IgD-negative memory B cell (primary cell): ENCODE data around the gene PRICKLE4. TPM values are rescaled to one million over a fixed set of nuclear protein-coding genes. Genes with fewer than 3 reads are reported as not detected.
"Not testable (repeated sequence)": the region's sequence is repeated elsewhere in the genome, so short reads cannot be mapped to it uniquely, and the experiment has no call there.

Source experiments
- H3K27ac Mint-ChIP-seq, 3 donors: one replicate each; pipeline ENCODE4 v1.8.0; 2020 to 2022; ENCODE audit warnings: mild to moderate bottlenecking in 3 of 3, mixed read lengths in 3 of 3, moderate library complexity in 1 of 3
- H3K27me3 Mint-ChIP-seq: one replicate; pipeline ENCODE4 v1.8.0; 2021; ENCODE audit warnings: mixed read lengths
- H3K36me3 Mint-ChIP-seq: one replicate; pipeline ENCODE4 v1.8.0; 2020; ENCODE audit warnings: mild to moderate bottlenecking, mixed read lengths
- H3K4me1 Mint-ChIP-seq, 3 donors: one replicate each; pipeline ENCODE4 v1.8.0; 2020 to 2022; ENCODE audit warnings: mixed read lengths in 3 of 3, mild to moderate bottlenecking in 1 of 3
- H3K4me3 Mint-ChIP-seq, 4 donors: one replicate each; pipeline ENCODE4 v1.8.0; 2020 to 2022; ENCODE audit warnings: mild to moderate bottlenecking in 4 of 4, mixed read lengths in 4 of 4, moderate library complexity in 3 of 4
- H3K9me3 Mint-ChIP-seq, 3 donors: one replicate each; pipeline ENCODE4 v1.8.0; 2020 to 2021; ENCODE audit warnings: mixed read lengths in 3 of 3, mild to moderate bottlenecking in 1 of 3
- polyA plus RNA-seq: library from polyadenylated mRNA; unstranded; fragments of 300-500 nt; fragmentation: Illumina TruSeq; gene quantifications from one replicate; pipeline ENCODE4 v1.2.3, GENCODE V29; 2021

The PRICKLE4 gene
- polyA plus RNA-seq, 1 donor from 2014 or later: not detected

DNA sequence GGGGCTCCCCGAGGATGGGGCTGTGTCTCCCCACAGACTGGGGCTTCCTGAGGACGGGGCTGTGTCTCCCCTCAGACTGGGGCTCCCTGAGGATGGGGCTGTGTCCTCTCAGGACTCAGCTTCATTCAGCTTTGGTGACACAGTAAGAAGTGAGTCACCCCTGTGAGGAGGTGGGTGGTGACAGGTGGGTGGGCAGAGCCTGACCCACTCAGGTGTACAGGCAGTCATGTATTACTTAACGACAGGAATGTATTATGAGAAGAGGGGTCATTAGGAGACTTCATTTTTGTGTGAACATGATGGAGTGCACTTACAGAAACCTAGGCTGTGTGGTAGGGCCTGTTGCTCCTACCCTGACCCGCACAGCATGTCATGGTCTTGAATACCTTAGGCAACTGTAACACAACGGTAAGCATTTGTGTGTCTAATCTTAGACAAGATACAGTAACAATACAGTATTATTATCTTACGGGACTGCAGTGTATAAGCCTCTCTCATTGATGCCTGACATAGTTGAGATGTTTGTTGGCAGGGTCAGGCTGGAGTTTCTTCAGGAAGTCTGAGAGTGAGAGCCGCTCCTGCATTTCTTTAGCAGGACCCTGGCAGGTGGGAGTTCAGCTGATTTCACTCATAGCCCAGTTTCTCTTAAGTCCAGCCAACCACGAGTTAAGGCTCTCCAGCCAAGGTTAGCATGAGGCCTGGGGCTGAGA lies 22.5 kb upstream of the PRICKLE4 start:
- no peak overlapping the region for H3K27ac Mint-ChIP-seq
- peaks cover 5% of the 10 kb centered on the region for H3K27me3 Mint-ChIP-seq
- H3K4me1 Mint-ChIP-seq: peaks cover 0 to 3% (median 0%) of the 10 kb centered on the region in 3 donors
- no peak overlapping the region for H3K4me3 Mint-ChIP-seq
- peaks cover 2% of the 10 kb centered on the region for H3K36me3 Mint-ChIP-seq
- no peaks in the 10 kb centered on the region for H3K9me3 Mint-ChIP-seq

- H3K27ac Mint-ChIP-seq: no peak overlapping the region
- peaks cover 2% of the 10 kb centered on the region for H3K36me3 Mint-ChIP-seq
- peaks cover 0 to 3% (median 0%) of the 10 kb centered on the region in 3 donors for H3K4me1 Mint-ChIP-seq
- H3K27me3 Mint-ChIP-seq: peaks cover 5% of the 10 kb centered on the region
- H3K4me3 Mint-ChIP-seq: no peak overlapping the region
- no peaks in the 10 kb centered on the region for H3K9me3 Mint-ChIP-seq
Observed at GRCh38 chr6:41758641-41759035, 21.9 kb upstream of the PRICKLE4 start.

DNA sequence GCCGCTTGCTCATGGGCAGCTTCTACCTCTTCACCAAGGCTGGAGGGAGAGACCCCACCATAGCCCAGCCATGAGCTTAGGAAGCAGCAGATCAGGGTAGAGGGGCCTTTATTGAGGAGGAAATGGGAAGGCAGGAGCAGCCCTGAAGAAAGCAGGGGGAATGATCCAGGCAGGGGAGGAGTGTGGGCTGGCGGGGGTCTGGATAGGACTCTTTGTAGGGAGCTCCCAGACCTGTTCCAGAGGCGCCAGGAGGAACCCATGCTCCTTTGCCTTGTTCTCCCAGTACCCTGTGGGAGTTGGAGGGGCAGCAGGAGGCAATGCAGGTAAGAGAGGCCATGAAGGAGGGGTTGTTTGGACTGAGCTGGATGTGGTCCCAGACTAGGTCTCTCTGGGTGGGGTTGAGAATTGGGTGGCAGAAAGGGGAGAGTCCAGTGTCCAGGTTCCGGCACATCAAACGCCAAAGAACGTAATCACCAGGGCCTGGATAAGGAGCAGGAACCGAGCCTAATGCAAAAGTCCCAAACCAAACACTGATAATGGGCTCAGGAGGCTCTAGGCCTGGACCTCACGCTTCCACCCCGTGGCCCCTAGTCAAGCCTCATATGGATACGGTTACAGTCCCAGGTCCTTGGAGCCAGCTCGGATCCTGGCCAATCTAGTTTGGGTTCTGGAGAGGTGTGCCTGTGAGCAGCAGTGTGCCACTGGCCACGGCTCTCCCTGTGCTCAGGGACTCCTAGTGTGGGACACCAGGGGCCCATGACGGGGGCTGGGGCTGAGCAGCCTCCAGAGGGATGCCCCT lies 21.3 kb upstream of the PRICKLE4 start:
- H3K36me3 Mint-ChIP-seq: peaks cover 2% of the 10 kb centered on the region
- peak overlapping the region in 1 of 3 donors; percentile 39 for H3K27ac Mint-ChIP-seq
- H3K9me3 Mint-ChIP-seq: no peaks in the 10 kb centered on the region
- H3K27me3 Mint-ChIP-seq: peaks cover 5% of the 10 kb centered on the region
- peaks cover 0 to 3% (median 0%) of the 10 kb centered on the region in 3 donors for H3K4me1 Mint-ChIP-seq
- no peak overlapping the region for H3K4me3 Mint-ChIP-seq

DNA sequence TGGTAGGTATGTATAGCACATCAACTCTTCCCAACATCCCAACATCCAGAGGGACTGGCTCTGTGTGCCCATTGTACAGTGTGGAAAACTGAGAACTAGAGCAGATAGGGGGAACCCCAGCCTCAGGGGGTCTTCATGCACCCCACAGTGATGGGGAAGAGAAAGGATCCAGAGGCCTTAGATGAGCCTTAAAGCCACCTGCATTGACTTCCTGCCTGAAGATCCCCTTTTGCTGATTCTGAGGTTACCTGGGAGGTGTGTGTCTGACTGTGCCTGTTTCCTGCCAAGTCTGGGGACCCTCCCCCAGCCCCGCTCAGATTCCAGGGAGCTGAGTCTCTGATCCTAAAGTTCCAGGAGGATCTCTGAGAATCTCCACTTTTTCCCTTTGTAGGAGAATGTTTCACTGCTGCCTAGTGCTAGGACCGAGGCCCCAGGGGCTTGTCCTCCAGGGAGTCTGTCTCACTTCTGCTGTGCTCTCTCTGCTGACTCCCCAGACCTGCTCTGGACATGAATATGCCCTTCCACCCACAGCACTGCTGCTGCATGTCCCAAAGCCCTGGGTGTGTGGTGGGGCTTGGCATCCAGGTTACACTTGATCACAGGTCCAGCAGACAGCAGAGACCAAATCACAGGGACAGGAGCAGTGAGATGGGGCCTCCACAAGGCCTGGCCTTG lies 20.5 kb upstream of the PRICKLE4 start:
- H3K4me1 Mint-ChIP-seq: peaks cover 0 to 3% (median 0%) of the 10 kb centered on the region in 3 donors
- peaks cover 2% of the 10 kb centered on the region for H3K36me3 Mint-ChIP-seq
- no peak overlapping the region for H3K4me3 Mint-ChIP-seq
- no peaks in the 10 kb centered on the region for H3K9me3 Mint-ChIP-seq
- no peak overlapping the region for H3K27ac Mint-ChIP-seq
- peaks cover 3% of the 10 kb centered on the region for H3K27me3 Mint-ChIP-seq

DNA sequence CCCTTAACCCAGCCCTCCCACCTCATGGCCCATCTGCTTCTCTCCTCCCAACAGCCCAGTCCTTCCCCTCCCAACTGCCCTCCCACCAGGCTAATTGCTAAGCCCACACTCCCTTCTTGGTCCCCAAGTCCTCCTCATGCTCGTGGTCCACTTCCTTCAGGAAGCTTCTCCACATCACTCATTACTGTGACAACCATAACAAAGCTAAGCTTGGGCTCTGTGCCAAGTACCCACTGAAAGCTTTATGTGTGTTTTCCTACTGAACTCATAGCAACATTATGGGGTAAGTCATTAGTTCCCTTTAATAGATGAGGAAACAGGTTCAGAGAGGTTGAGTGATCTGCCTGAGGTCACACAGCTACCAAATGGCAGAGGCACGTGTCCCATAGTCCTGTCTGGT lies 17.1 kb upstream of the PRICKLE4 start:
- H3K4me1 Mint-ChIP-seq: peaks cover 0 to 3% (median 0%) of the 10 kb centered on the region in 3 donors
- no peaks in the 10 kb centered on the region for H3K36me3 Mint-ChIP-seq
- no peak overlapping the region for H3K4me3 Mint-ChIP-seq
- H3K9me3 Mint-ChIP-seq: no peaks in the 10 kb centered on the region
- H3K27me3 Mint-ChIP-seq: peaks cover 3% of the 10 kb centered on the region
- no peak overlapping the region for H3K27ac Mint-ChIP-seq

GRCh38 chr6:41766043-41766664 lies 14.4 kb upstream of the PRICKLE4 start:
- not testable (repeated sequence) for H3K4me1 Mint-ChIP-seq, H3K4me3 Mint-ChIP-seq, H3K36me3 Mint-ChIP-seq, H3K27me3 Mint-ChIP-seq, H3K9me3 Mint-ChIP-seq
- H3K27ac Mint-ChIP-seq: peak overlapping the region in 1 of 3 donors; percentile 47

DNA sequence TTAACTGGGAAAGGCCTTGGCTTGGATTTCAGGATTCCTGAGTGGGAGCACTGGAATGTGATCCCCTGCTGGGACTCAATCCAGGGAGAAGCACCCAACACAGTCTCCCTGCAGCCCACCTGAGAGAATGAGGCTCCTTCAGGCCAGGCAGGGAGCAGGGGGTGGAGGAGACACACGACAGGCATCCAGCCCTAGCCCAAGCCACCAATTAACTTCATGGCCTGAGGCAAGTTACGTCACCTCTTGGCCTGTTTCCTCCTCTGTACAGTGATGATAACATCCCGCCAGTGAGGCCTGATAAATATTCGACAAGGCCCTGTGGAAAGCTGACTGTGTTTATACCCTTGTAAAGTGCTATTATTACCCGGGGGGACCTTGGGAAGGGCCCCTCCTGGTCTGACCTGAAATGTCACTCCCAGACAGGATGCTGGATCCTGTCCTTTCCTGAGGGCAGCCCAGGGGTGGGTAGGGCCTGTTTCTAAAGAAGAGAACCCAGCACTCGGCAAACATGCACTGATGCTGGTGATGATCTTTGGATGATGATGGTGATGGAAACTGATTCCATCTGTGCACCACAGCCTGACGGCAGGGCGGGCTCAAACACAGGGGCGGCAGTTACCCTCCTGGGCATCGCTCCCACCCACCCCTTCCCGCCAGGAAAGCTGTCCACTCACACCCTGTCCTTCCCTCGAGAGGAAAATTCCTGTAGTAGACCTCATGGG lies 13.3 kb upstream of the PRICKLE4 start:
- Mint-ChIP-seq H3K9me3 (no peaks in the 10 kb centered on the region), H3K4me1 (no peaks in the 10 kb centered on the region), H3K27me3 (no peaks in the 10 kb centered on the region), H3K36me3 (peaks cover 1% of the 10 kb centered on the region), H3K27ac (no peak overlapping the region), H3K4me3 (no peak overlapping the region)

DNA sequence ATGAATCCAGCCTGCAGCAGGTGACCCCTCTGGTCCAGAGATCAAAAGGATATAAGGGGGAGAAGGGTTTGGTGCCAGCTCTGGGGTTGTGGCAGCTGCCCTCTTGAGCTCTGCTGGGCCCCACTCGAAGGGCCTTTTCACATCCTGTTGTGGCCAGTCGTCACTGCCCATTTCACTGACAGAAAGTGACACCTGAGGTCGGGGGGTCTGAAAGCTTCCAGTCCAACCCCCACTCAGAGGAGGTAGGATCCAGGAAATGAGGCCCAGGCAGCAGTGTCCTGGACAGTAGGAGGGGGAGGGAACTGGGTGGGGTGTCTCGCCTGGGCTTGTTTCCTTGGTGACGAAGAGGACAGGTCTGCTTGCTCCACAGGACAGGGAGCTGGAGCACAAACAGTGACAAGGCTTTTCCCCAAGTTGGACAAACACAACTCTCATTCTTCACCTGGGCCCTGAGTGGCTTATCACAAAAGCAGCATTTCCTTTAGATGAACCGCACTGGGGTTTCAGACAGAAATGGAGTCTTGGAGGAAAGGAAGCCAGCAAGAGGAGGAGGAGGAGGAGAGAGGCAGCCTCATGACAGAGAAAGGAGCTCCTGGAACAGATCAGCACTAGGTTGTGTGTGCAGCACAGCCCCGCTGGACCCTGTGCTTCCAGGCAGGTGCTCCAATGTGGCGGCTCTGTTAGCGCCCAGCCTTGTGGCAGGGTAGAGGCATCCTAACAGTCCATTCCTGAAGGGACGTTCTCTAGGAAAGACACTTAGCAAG lies 11.9 kb upstream of the PRICKLE4 start:
- no peak overlapping the region for H3K27ac Mint-ChIP-seq
- H3K4me3 Mint-ChIP-seq: no peak overlapping the region
- no peaks in the 10 kb centered on the region for H3K27me3 Mint-ChIP-seq
- no peaks in the 10 kb centered on the region for H3K9me3 Mint-ChIP-seq
- H3K4me1 Mint-ChIP-seq: no peaks in the 10 kb centered on the region
- H3K36me3 Mint-ChIP-seq: peaks cover 1% of the 10 kb centered on the region

DNA sequence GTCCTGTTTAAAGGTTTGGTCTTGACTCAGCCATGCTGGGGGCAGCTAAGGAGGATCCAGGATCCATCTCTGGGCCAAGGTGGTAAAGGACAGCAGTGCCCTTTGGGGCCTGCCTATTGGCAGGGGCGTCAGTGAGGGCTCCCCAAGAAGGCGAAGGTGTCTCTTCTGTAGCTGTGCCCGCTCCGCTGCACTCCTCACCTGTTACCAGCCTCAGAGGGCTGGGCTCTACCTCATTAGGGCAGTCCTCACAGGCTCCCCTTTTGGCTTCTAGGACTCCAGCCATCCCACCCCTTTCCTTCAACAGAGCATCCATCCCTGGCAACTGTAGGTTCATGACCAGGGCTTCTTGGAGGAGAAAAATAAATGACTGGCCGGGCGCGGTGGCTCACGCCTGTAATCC lies 11.2 kb upstream of the PRICKLE4 start:
- Mint-ChIP-seq H3K9me3 (no peaks in the 10 kb centered on the region), H3K36me3 (peaks cover 1% of the 10 kb centered on the region), H3K27me3 (no peaks in the 10 kb centered on the region), H3K4me1 (no peaks in the 10 kb centered on the region), H3K27ac (no peak overlapping the region), H3K4me3 (peak overlapping the region in 1 of 4 donors; percentile 39)

DNA sequence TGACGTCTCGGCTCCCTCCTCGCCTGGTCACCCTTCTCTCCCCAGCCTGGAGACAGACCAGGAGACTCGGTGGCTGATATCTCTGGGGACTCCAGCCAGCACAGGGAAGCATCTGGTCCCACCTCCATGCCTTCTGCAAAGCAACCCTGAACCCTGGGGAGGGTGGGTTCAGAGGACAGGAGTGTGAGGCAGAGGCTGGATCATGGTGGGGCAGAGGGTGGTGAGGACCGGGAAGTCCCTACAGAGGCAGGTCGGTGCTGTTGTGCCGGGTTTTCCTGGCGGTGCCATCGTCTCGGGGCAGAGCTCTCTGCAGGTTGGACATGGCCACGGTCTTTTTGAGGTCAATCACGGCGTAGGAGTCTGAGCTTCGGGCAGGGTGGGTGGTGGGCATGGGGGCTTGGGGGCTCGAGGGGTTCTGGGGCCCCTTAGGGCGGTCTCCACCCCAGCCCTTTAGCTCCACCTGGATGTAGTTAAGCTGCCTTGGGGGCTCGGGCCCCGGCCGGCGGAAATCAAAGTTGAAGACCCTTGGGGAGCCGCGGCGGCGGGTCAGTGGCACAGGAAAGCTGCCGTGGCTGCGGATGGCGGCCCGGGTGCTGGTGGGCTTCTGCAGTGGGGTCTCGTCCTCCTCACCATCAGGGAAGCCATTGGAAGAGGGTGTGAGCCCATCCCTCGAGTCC lies 10.1 kb upstream of the PRICKLE4 start:
- peaks cover 1% of the 10 kb centered on the region for H3K36me3 Mint-ChIP-seq
- no peak overlapping the region for H3K4me3 Mint-ChIP-seq
- H3K27me3 Mint-ChIP-seq: no peaks in the 10 kb centered on the region
- H3K4me1 Mint-ChIP-seq: no peaks in the 10 kb centered on the region
- H3K9me3 Mint-ChIP-seq: no peaks in the 10 kb centered on the region
- H3K27ac Mint-ChIP-seq: no peak overlapping the region

DNA sequence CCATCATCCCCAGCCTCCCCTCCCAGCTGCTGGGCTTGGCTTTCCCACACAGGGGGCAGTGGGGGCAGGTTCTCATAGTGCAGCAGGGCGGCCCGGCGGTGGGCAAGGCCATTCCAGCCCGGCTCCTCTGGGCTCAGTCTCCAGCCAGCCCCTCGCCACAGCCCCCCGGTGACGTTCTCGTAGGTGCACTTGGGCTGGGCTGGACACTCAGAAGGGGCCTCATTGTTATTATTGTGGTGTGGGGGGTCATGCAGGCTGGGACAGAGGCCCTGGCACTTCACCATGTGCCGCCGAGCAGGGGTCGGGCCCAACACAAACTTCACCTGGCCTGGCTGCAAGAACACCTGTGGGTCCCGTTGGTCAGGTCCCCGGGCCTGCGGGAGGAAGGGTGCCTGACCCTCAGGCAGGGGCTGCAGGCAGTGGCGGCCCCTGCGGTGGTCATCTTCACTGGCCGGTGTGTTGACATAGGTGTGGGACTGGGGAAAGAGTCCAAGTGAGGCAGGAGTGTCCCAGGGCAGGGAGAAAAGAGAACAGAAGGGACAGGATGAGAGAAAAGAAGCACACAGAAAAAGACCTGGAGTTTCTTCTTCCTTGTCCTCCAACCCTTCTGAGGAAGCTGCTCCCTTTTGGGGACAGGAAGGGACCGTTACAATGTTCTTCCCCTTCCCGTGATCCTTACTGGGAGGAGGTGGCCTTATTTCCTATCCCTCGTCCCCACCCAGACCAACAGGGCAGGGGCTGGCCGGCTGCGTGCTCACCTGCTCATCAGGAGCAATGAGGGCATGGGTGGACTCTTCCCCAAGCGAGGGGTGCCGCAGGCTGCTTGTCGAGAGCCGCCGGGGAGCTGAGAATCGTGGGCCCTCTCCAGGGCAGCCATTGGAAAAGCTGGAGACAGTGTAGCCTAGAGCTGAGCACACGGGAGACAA lies 9.3 kb upstream of the PRICKLE4 start:
- Mint-ChIP-seq H3K36me3 (peaks cover 1% of the 10 kb centered on the region), H3K9me3 (no peaks in the 10 kb centered on the region), H3K27me3 (no peaks in the 10 kb centered on the region)

DNA sequence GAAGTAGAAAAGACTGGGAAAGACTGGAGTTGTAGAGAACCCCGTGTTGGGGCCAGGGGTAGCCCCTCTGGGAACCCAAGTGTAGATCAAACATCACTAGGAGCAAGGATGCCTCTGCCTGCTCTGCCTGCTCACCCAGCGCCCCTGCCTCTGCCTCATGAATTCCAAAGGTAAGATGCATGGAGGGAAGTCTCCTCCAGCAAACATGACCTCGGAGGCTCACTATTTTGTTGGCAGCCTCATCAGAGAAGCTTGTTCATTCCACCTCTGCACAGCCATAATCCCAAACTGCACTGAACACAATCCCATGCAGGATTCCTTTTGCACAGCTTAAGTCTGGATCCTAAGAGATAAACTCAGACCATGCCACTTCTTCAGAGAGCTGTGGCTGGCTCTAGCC lies 5.7 kb upstream of the PRICKLE4 start:
- Mint-ChIP-seq H3K27me3 (no peaks in the 10 kb centered on the region), H3K9me3 (no peaks in the 10 kb centered on the region), H3K36me3 (peaks cover 1% of the 10 kb centered on the region), H3K4me1 (peaks cover 3 to 5% (median 4%) of the 10 kb centered on the region in 3 donors), H3K27ac (peak overlapping the region in 1 of 3 donors; percentile 48), H3K4me3 (peak overlapping the region in 1 of 4 donors; percentile 57)

More for the DNA sequence above, 9.3 kb upstream of the PRICKLE4 start:
- Mint-ChIP-seq H3K27ac (no peak overlapping the region), H3K4me3 (no peak overlapping the region), H3K4me1 (no peaks in the 10 kb centered on the region)
